Bone marrow (tissue), 2 donors: Measurements from ENCODE around the gene MRPS12.
"Not testable (repeated sequence)": the region's sequence is repeated elsewhere in the genome, so short reads cannot be mapped to it uniquely, and the experiment has no call there.

Experiments
- DNase-seq, 2 donors: peaks; one replicate each; lab custom pipeline; 2025; lab: John Stamatoyannopoulos, UW

Gene MRPS12

GRCh38 chr19:38939957-38940356 lies 9.2 kb downstream of the MRPS12 start:
- DNase-seq = no peak

DNA sequence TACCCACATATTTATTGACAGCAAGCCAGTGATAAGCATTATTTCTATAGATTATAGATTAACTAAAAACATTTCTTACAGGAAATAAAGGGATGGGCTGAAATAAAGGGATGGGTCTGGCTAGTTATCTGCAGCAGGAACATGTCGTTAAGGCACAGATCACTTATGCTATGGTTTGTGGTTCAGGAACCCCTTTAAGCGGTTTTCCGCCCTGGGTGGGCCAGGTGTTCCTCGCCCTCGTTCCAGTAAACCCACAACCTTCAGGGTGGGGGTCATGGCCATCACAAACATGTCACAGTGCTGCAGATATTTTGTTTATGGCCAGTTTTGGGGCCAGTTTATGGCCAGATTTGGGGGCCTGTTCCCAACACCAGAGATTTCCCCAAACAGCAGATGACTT lies 10.7 kb downstream of the MRPS12 start:
- DNase-seq = not testable (repeated sequence)

DNA sequence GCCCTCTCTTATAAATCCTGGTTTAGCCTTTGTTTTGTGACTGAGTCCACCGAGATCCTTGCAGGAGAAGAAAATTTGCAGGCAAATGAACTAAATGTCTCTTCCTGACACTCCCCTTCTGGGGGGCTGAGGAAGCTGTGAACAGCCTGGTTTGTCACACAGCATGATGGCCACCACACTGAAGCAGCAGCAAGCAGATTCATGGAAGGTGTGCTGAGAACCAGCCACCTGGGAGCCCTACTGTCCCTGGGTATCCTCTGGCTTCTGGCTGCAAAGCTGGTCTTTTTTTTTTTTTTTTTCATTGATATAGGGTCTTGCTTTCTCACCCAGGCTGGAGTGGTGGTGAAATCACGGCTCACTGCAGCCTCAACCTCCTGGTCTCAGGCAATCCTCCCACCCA lies 11.2 kb downstream of the MRPS12 start:
- DNase-seq = no peak

- no peak for DNase-seq
Measured at GRCh38 chr19:38942471-38943181, 11.9 kb downstream of the MRPS12 start.

DNA sequence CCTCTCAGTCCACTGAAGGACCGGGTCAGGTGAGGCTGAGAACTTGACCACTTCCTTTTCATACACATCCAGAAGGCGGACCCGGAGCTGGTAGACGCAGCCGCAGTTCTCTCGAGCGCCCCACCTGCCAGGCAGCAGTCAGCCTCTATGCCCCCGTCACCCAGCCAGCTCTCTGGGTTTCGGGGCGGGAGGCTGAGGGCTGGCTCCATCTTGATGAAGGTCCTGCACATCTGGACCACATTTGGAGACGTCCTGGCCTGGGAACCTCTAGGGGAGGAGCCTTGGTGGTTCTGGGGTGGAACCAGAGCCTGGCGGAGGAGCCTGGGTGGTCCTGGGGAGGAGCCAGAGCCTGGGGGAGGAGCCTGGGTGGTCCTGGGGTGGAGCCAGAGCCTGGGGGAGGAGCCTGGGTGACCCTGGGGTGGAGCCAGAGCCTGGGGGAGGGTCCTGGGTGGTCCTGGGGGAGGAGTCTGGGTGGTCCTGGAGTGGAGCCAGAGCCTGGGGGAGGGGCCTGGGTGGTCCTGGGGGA lies 14.3 kb downstream of the MRPS12 start:
- no peak for DNase-seq

DNA sequence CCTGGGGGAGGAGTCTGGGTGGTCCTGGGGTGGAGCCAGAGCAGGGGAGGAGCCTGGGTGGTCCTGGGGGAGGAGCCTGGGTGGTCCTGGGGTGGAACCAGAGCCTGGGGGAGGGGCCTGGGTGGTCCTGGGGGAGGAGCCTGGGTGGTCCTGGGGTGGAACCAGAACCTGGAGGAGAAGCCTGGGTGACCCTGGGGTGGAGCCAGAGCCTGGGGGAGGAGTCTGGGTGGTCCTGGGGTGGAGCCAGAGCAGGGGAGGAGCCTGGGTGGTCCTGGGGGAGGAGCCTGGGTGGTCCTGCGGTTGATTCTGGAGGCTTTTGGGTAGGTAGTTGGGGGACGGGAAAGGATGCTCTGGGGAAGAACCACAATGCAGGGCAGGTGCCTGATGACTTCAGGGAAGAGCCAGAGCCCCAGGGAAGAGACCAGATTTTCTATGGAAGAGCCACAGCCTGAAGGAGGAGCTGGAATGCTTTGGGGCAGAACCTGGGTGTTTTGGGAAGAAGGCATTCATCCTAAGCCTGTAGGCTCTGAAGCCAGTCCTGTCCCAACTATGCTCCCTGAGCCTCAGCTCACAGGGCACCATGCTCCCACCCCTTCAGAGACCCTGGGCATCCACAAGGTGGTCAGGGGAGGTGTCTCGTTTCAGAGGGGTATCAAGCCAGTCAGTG lies 15.0 kb downstream of the MRPS12 start:
- no peak for DNase-seq

DNA sequence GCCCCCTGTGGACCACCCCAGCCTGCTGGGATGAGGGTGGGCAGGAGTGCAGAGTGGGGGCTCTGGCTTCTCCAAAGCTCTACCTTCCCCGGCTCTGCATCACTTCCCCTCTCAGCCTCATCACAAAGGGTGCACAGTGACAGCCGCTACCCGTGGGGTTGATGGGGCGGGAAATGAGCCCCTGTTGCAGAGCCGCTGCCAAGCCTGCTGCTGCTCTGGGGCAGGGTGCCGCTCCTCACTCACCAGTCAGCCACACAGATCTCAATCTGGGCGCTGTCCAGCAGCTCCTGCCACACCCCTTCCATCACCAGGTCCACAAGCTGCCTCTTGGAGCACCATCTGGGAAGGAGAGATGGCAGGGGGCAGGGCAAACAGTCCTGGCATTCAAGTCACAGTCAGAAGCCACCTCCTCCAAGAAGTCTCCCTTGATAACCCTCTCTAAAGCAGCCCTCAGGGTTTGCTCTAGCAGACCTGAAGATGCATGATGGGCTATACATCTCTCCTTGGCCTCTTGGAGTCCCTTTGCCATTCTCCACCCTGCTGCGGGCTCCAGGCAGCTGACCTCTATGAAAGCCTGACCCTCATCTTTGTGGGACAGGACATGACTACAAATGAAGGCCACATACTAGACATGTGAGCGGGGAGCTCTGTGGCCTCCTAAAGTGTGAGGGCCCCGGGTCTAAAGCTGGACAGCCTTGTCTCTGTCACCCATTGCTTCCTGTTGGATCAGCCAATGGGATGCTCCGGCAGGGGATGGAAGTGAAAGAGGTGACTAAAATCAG lies 15.7 kb downstream of the MRPS12 start:
- DNase-seq = no peak

- peak in 1 of 2 donors; percentile 3 for DNase-seq
Measured at GRCh38 chr19:38949580-38950367, 19.0 kb downstream of the MRPS12 start.

- DNase-seq = no peak
Measured at GRCh38 chr19:38951187-38951586, 20.4 kb downstream of the MRPS12 start.

DNA sequence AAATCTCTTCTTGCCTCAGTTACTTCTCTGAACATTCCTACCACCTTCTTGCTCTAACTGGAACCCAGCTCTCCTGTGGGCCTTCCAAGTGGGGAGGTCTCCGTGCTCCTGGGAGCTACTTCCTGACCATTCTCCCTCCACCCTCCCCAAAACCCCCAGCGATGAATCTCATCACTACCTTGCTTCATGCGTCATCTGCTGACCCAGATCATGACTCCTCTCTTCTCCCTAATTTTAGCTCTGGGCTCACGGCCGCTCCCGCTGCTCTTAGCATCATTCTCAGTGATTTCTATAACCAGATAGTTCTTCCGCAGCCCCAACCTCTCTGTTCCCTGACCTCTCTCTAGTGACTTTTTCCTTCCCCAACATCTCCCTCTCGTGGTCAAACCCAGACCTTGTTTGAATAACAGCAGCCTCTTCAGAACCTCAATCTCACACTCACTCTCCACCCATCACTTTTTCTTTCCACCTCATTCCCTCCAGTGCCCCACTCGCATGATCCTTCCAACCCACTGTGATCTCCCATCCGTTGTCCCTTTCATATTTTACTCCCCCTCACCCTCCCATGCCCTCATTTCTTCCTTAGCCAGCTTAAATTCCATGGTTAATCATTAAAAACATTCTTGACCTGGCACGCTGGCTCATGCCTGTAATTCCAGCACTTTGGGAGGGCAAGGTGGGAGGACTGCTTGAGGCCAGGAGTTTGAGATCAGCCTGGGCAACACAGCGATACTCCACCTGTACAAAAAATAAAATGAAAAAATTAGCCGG lies 21.8 kb downstream of the MRPS12 start:
- peak in 1 of 2 donors; percentile 31 for DNase-seq

DNA sequence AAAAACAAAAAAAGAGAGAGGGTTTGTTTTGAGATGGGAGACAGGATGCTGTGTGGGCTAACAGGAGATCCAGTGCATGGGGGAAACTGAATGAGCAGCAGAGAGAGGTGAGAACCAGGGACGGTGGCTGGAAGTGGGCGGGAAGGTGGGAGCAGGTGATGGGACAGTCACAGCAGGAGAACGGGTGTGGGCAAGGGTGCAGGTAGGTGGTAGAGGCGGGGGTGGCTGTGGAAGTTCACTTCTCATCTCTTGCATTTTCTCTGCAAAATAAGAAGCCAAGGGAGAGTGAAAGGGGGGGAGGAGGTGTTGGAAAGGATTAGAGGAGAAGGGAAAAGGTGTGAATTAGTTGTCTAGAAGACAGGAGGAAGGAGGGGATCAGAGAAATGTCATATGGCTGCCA lies 22.9 kb downstream of the MRPS12 start:
- DNase-seq = no peak

DNA sequence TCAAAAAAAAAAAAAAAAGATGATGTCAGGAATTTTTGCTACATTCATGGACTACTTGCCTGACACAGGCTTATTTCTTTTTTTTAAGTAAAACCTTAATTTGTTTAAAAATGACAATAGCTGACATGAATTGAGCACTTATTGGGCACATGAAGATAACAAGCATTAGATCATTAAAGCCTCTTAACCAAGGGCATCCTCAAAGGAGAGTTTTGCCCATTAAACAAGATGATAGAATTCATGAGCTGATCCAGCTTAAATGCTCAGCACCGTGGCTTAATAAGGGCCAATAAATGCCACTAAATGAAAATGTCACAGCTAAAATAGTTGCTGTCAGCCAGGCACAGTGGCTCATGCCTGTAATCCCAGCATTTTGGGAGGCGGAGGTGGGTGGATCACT lies 25.5 kb downstream of the MRPS12 start:
- no peak for DNase-seq

DNA sequence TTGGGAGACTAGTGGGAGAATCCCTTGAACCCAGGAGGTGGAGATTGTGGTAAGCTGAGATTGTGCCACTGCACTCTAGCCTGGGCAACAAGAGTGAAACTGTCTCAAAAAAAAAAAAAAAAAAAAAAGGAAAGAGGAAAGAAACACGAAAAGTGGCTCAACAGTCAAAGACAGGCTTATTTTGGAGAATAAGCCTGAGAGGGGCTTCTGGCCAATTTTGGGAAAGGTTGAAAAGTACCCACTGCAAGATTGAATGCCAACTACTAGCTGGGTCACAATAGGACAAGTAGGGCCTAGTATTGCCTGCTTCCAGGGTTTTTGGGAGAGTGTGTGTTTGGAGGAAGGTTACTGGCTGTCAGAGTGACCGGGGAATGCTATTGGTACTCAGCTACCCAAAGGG lies 27.6 kb downstream of the MRPS12 start:
- DNase-seq = no peak

DNA sequence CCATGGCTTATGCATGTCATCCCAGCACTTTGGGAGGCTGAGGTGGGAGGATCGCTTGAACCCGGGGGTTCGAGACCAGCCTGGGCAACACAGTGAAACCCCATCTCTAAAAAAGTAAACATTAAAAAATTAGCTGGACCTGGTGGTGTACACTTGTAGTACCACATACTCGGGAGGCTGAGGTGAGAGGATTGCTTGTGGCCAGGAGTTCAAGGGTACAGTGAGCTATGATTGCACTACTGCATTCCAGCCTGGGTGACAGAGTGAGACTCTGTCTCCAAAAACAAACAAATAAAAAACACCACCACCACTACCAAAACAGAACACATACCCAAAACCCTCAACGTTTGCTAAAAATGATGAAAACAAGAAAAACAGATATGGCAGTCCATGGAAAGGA lies 28.9 kb downstream of the MRPS12 start:
- DNase-seq = no peak

GRCh38 chr19:38964738-38965137 lies 34.0 kb downstream of the MRPS12 start:
- DNase-seq = no peak

DNA sequence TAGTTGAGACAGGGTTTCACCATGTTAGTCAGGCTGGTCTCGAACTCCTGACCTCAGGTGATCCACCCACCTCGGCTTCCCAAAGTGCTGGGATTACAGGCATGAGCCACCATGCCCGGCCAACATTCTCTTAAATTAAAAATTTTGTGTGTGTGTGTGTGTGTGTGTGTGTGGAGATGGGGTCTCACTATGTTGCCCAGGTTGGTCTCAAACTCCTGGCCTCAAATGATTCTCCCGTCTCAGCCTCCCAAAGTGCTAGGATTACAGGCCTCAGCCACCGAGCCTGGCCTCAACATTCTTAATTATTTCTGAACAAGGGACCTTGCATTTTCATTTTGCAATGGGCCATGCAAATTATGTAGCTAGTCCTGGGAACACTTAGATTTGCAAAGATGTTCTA lies 35.4 kb downstream of the MRPS12 start:
- DNase-seq = not testable (repeated sequence)

- DNase-seq = no peak
Measured at GRCh38 chr19:38970664-38971532, 40.2 kb downstream of the MRPS12 start.

- DNase-seq = no peak
Measured at GRCh38 chr19:38971672-38972071, 40.9 kb downstream of the MRPS12 start.

DNA sequence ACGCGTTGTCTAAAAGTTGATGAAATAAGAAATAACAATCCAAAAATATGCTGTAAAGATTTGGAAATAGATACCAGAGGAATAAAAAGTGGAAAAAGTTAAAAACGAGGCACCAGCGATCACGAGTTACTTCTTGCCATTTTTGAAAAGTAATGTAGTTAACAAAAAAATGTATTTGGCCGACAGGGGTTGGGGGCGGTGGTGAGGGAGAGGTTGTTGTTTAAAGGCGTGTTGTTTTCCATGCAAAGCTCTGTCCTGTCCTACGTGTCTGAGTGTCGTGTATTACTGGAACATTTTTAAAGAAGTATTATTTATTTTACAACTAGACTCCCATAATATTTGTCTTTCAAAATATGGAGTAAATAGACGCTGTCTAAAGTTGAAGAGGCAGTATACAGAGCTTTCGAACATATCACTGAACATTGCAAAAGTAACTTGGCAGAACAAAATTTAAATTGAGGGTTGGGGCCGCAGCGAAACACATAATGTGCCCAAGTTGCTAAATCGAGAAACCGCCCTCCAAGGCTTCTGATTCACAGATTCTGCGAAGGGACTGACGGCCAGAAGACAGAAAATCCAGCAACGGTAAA lies 44.0 kb downstream of the MRPS12 start:
- DNase-seq = no peak
